ENCODE data around the gene STX17.

- TF ChIP-seq CTCF (conservative IDR thresholded peaks at IDR 0.05; ENCODE audit: low read length) = no peak
- no peak for TF ChIP-seq EZH2phosphoT487 (IDR thresholded peaks at IDR 0.05; ENCODE audit: borderline replicate concordance)
Measured at GRCh38 chr9:99980598-99980997, 74.1 kb downstream of the STX17 start.

All from Loucy (cell line).